ENCODE measurements around the gene THSD4.

DNA sequence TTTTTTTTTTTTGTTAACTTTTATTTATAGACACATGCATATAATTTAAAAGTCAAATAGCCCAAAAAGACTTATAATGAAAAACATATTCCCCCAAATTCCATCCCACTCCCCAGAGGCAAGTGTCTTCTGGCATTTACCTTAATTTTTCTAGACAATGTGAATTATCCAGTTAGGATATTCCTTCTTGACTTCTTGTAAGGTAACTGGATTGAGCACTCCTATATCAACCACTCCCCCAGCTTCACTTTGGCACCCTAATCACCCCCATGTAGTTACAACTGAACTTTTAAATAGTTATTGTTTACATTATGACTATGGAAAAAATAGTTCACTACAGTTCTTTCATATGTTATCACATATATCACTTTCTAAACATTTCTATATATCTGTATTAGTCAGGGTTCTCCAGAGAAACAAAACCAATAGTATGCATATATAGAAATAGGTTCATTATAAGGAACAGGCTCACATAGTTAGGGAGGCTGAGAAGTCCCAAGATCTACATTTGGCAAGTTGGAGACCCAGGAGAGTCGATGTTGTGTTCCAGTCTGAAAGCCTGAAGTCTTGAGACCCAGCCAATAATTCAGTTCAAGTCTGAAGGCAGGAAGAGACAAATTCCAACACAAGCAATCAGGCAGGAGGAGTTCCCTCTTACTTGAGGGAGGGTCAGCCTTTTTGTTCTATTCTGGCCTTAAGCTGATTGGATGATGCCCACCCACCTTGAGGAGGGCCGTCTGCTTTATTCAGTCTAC, 175.8 kb downstream of the THSD4 start:
- TF ChIP-seq, protein P1, sequence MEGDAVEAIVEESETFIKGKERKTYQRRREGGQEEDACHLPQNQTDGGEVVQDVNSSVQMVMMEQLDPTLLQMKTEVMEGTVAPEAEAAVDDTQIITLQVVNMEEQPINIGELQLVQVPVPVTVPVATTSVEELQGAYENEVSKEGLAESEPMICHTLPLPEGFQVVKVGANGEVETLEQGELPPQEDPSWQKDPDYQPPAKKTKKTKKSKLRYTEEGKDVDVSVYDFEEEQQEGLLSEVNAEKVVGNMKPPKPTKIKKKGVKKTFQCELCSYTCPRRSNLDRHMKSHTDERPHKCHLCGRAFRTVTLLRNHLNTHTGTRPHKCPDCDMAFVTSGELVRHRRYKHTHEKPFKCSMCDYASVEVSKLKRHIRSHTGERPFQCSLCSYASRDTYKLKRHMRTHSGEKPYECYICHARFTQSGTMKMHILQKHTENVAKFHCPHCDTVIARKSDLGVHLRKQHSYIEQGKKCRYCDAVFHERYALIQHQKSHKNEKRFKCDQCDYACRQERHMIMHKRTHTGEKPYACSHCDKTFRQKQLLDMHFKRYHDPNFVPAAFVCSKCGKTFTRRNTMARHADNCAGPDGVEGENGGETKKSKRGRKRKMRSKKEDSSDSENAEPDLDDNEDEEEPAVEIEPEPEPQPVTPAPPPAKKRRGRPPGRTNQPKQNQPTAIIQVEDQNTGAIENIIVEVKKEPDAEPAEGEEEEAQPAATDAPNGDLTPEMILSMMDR (IDR thresholded peaks at IDR 0.05; ENCODE audit: low read length), result no peak
- TF ChIP-seq EZH2phosphoT487 (IDR thresholded peaks at IDR 0.05; ENCODE audit: low read length), result no peak
- TF ChIP-seq EZH2 (optimal IDR thresholded peaks at IDR 0.05; ENCODE audit: low read depth, low read length), result no peak

Data from MM.1S (cell line).